Suprapubic skin (tissue), 4 donors: Measurements from ENCODE around the gene ASTN2. TPM values are rescaled to one million over a fixed set of nuclear protein-coding genes. Genes with fewer than 3 reads are reported as not detected.

Experiments used
- DNase-seq, 2 donors: peaks; one replicate each; pipeline ENCODE4 v3.0.0-alpha.2; 2019; ENCODE audit warnings: low spot score in 2 of 2
- H3K27ac ChIP-seq: fragments of 200-600 bp; sonication (generic); one replicate; pipeline ENCODE4 v1.5.1; 2019
- H3K27me3 ChIP-seq: fragments of 200-600 bp; sonication (generic); one replicate; pipeline ENCODE4 v1.5.1; 2019
- H3K36me3 ChIP-seq: fragments of 200-600 bp; sonication (generic); one replicate; pipeline ENCODE4 v1.5.1; 2019
- H3K4me1 ChIP-seq: fragments of 200-600 bp; sonication (generic); one replicate; pipeline ENCODE4 v1.5.1; 2019
- H3K4me3 ChIP-seq: fragments of 200-600 bp; sonication (generic); one replicate; pipeline ENCODE4 v1.5.1; 2019; ENCODE audit warnings: mild to moderate bottlenecking
- H3K9me3 ChIP-seq: fragments of 200-600 bp; sonication (generic); one replicate; pipeline ENCODE4 v1.5.1; 2019
- CTCF ChIP-seq, 2 donors: fragments of 200-600 bp in 1 of 2; fragments of 450-650 bp in 1 of 2; sonication (generic) in 1 of 2; IDR thresholded peaks; one replicate each; pipeline ENCODE4 v1.5.1; 2016 to 2019; ENCODE audit warnings: antibody characterized with exemption in 2 of 2, mild to moderate bottlenecking in 1 of 2, moderate library complexity in 1 of 2
- EP300 ChIP-seq: sonication (generic); formaldehyde crosslinking; IDR thresholded peaks from one replicate; pipeline ENCODE4 v1.6.1; 2017; ENCODE audit warnings: antibody characterized with exemption
- POLR2A ChIP-seq, 2 donors: fragments of 450-650 bp; IDR thresholded peaks; one replicate each; pipeline ENCODE4 v1.6.1; 2017; ENCODE audit warnings: antibody characterized with exemption in 2 of 2, mild to moderate bottlenecking in 2 of 2, moderate library complexity in 2 of 2
- POLR2AphosphoS5 ChIP-seq, 3 donors: sonication (generic); formaldehyde crosslinking; IDR thresholded peaks; one replicate each; pipeline ENCODE4 v1.6.1; 2017; ENCODE audit warnings: antibody characterized with exemption in 3 of 3
- WGBS: methylation state at CpG from one replicate; pipeline ENCODE4 v1.1.5; 2018; 5-methylcytosine and 5-hydroxymethylcytosine counted together
- total RNA-seq, 4 donors: library from RNA; depleted of rRNA; stranded (reverse); fragments of >200 nt; gene quantifications; one replicate each; pipeline ENCODE4 v1.1.0, GENCODE V29; 2016

ASTN2 gene
- total RNA-seq, 4 donors from 2014 or later, result 2.0 to 6.9 (median 3.8) TPM

- H3K4me3 ChIP-seq, result no peak overlapping the region
- WGBS, result 91% methylated on average over 3 of the region's 3 CpGs
- TF ChIP-seq EP300 (no peak), POLR2A (IDR thresholded peaks at IDR 0.05) (no peak), POLR2AphosphoS5 (IDR thresholded peaks at IDR 0.05) (no peak), CTCF (IDR thresholded peaks at IDR 0.05) (no peak)
- H3K36me3 ChIP-seq, result no peaks in the 10 kb centered on the region
- no peaks in the 10 kb centered on the region for H3K4me1 ChIP-seq
- no peaks in the 10 kb centered on the region for H3K9me3 ChIP-seq
- H3K27me3 ChIP-seq, result no peaks in the 10 kb centered on the region
- DNase-seq, result no peak
- H3K27ac ChIP-seq, result no peak overlapping the region
These were observed 506.9 kb downstream of the ASTN2 start for GRCh38 chr9:116907989-116908388.

GRCh38 chr9:116905171-116905588 is 509.7 kb downstream of the ASTN2 start:
- TF ChIP-seq POLR2AphosphoS5 (IDR thresholded peaks at IDR 0.05) (no peak), EP300 (no peak), POLR2A (IDR thresholded peaks at IDR 0.05) (no peak), CTCF (IDR thresholded peaks at IDR 0.05) (no peak)
- peaks cover 4% of the 10 kb centered on the region for H3K9me3 ChIP-seq
- no peak overlapping the region for H3K27ac ChIP-seq
- DNase-seq, result no peak
- no peak overlapping the region for H3K4me3 ChIP-seq
- no peaks in the 10 kb centered on the region for H3K4me1 ChIP-seq
- no peaks in the 10 kb centered on the region for H3K27me3 ChIP-seq
- H3K36me3 ChIP-seq, result no peaks in the 10 kb centered on the region
- WGBS, result 78% methylated on average over 10 of the region's 10 CpGs

- DNase-seq, result no peak
- Histone ChIP-seq H3K4me1 (no peaks in the 10 kb centered on the region), H3K27me3 (no peaks in the 10 kb centered on the region), H3K9me3 (peaks cover 5% of the 10 kb centered on the region), H3K4me3 (no peak overlapping the region), H3K27ac (no peak overlapping the region), H3K36me3 (no peaks in the 10 kb centered on the region)
- TF ChIP-seq POLR2A (IDR thresholded peaks at IDR 0.05) (no peak), EP300 (no peak), CTCF (IDR thresholded peaks at IDR 0.05) (no peak), POLR2AphosphoS5 (IDR thresholded peaks at IDR 0.05) (no peak)
- 85% methylated on average over 2 of the region's 3 CpGs for WGBS
These were observed 510.7 kb downstream of the ASTN2 start for GRCh38 chr9:116904165-116904564.

GRCh38 chr9:116901260-116901659 is 513.6 kb downstream of the ASTN2 start:
- H3K36me3 ChIP-seq, result no peaks in the 10 kb centered on the region
- WGBS, result 83% methylated on average over 1 of the region's 1 CpG

GRCh38 chr9:116900543-116900942 is 514.3 kb downstream of the ASTN2 start:
- Histone ChIP-seq H3K36me3 (no peaks in the 10 kb centered on the region), H3K4me3 (no peak overlapping the region), H3K27ac (no peak overlapping the region), H3K27me3 (no peaks in the 10 kb centered on the region), H3K9me3 (peaks cover 5% of the 10 kb centered on the region), H3K4me1 (no peaks in the 10 kb centered on the region)
- 79% methylated on average over 6 of the region's 6 CpGs for WGBS
- DNase-seq, result no peak
- no peak for TF ChIP-seq CTCF (IDR thresholded peaks at IDR 0.05)
- TF ChIP-seq POLR2AphosphoS5 (IDR thresholded peaks at IDR 0.05), result no peak
- no peak for TF ChIP-seq POLR2A (IDR thresholded peaks at IDR 0.05)
- no peak for TF ChIP-seq EP300

More at GRCh38 chr9:116901260-116901659, 513.6 kb downstream of the ASTN2 start:
- Histone ChIP-seq H3K27me3 (no peaks in the 10 kb centered on the region), H3K4me1 (no peaks in the 10 kb centered on the region), H3K27ac (no peak overlapping the region), H3K9me3 (peaks cover 5% of the 10 kb centered on the region), H3K4me3 (no peak overlapping the region)
- DNase-seq, result no peak
- no peak for TF ChIP-seq CTCF (IDR thresholded peaks at IDR 0.05)
- no peak for TF ChIP-seq POLR2A (IDR thresholded peaks at IDR 0.05)
